ENCODE measurements around the gene RFTN2.
"Not testable (repeated sequence)": the region's sequence is repeated elsewhere in the genome, so short reads cannot be mapped to it uniquely, and the experiment has no call there.

Gene RFTN2

GRCh38 chr2:197673606-197674005, 1.8 kb downstream of the RFTN2 start:
- no peak for DNase-seq

GRCh38 chr2:197673106-197673505, 2.3 kb downstream of the RFTN2 start:
- DNase-seq, result no peak

GRCh38 chr2:197672371-197672893, 3.0 kb downstream of the RFTN2 start:
- DNase-seq, result no peak

GRCh38 chr2:197669077-197669476, 6.3 kb downstream of the RFTN2 start:
- no peak for DNase-seq

- no peak for DNase-seq
These were observed 7.1 kb downstream of the RFTN2 start for GRCh38 chr2:197668296-197668695.

- no peak for DNase-seq
These were observed 9.1 kb downstream of the RFTN2 start for GRCh38 chr2:197666277-197666676.

- no peak for DNase-seq
These were observed 13.8 kb downstream of the RFTN2 start for GRCh38 chr2:197661626-197662025.

- DNase-seq, result no peak
These were observed 17.8 kb downstream of the RFTN2 start for GRCh38 chr2:197657562-197657961.

- no peak for DNase-seq
These were observed 27.3 kb downstream of the RFTN2 start for GRCh38 chr2:197647961-197648690.

- no peak for DNase-seq
These were observed 33.7 kb downstream of the RFTN2 start for GRCh38 chr2:197641666-197642065.

GRCh38 chr2:197640571-197641122, 34.7 kb downstream of the RFTN2 start:
- not testable (repeated sequence) for DNase-seq

GRCh38 chr2:197633109-197633657, 42.2 kb downstream of the RFTN2 start:
- no peak for DNase-seq

- DNase-seq, result peak; percentile 76
These were observed 47.3 kb downstream of the RFTN2 start for GRCh38 chr2:197628043-197628500.

- DNase-seq, result peak; percentile 25
These were observed 48.3 kb downstream of the RFTN2 start for GRCh38 chr2:197626965-197627625.

GRCh38 chr2:197620133-197620532, 55.3 kb downstream of the RFTN2 start:
- no peak for DNase-seq

- no peak for DNase-seq
These were observed 60.3 kb downstream of the RFTN2 start for GRCh38 chr2:197615016-197615652.

GRCh38 chr2:197614532-197614931, 60.9 kb downstream of the RFTN2 start:
- no peak for DNase-seq

GRCh38 chr2:197613509-197613987, 61.8 kb downstream of the RFTN2 start:
- peak; percentile 40 for DNase-seq

- peak; percentile 9 for DNase-seq
These were observed 69.2 kb downstream of the RFTN2 start for GRCh38 chr2:197606180-197606579.

- no peak for DNase-seq
These were observed 71.1 kb downstream of the RFTN2 start for GRCh38 chr2:197604117-197604860.

- DNase-seq, result no peak
These were observed 73.7 kb downstream of the RFTN2 start for GRCh38 chr2:197601726-197602125.

- DNase-seq, result no peak
These were observed 75.1 kb downstream of the RFTN2 start for GRCh38 chr2:197600306-197600705.
